Measurements from ENCODE around the gene GNAL.

GRCh38 chr18:11724781-11725180, 35.7 kb downstream of the GNAL start:
- TF ChIP-seq CTCF (IDR thresholded peaks at IDR 0.05) = no peak
- no peak for TF ChIP-seq POLR2AphosphoS5 (IDR thresholded peaks at IDR 0.05; ENCODE audit: low read depth, low read length)
- no peak for TF ChIP-seq SIN3A (IDR thresholded peaks at IDR 0.05; ENCODE audit: borderline replicate concordance, insufficient read depth, low read depth, low read length)
- no peak for TF ChIP-seq REST (IDR thresholded peaks at IDR 0.05; ENCODE audit: insufficient read depth in 1 of 2, low read depth in 2 of 2, low read length in 1 of 2)
- no peak for TF ChIP-seq TCF7L2 (IDR thresholded peaks at IDR 0.05; ENCODE audit: low read depth, low read length)

All from Panc1 (cell line).